Posterior vena cava (tissue), 2 donors: ENCODE measurements around the gene TMEM184B. TPM values are rescaled to one million over a fixed set of nuclear protein-coding genes. Genes with fewer than 3 reads are reported as not detected.

Experiments
- DNase-seq: peaks from one replicate; pipeline ENCODE4 v3.0.0-alpha.2; 2020; ENCODE audit warnings: low spot score
- intact Hi-C, 2 donors: fragments of 100-400 bp; cut with DNase I; formaldehyde crosslinking; loops; one replicate each; pipeline versions ENCODE4 v1.14.1 to v1.14.2; 2022 to 2023
- long read RNA-seq, 2 donors: library from polyadenylated mRNA; unstranded; transcript quantifications; one replicate each; pipeline ENCODE4 v2.0.0, GENCODE V29; 2020 to 2021
- total RNA-seq, 2 donors: library from RNA; stranded (reverse); fragmentation: NEBNext Ultra II Directional; extraction: Animal tissue kit (Norgen Biotek cat#: 25700); gene quantifications; one replicate each; pipeline ENCODE4 v1.2.1, GENCODE V29; 2021
- donor health status: DM: yes; HTN: yes; CAD: no.
- donor health status: DM: yes; HTN: yes; CAD: no.

Gene TMEM184B
- total RNA-seq, result 10 to 100 TPM; 42.9 to 49.7 TPM
- long read RNA-seq, donor 1, full-length matches to known transcripts, result 16 of 32 reads
- long read RNA-seq, donor 1, partial matches to known transcripts, result 10 of 32 reads
- long read RNA-seq, donor 1, other reads (novel, unspliced or antisense), result 6 of 32 reads
- long read RNA-seq, donor 2, full-length matches to known transcripts, result 53 of 80 reads
- long read RNA-seq, donor 2, partial matches to known transcripts, result 21 of 80 reads
- long read RNA-seq, donor 2, other reads (novel, unspliced or antisense), result 6 of 80 reads

GRCh38 chr22:38272373-38273134 lies at the start of gene TMEM184B:
Gene TMEM184B (minus strand): TSS chr22:38273010. CDS start chr22:38247961, 25,049 bp downstream.
- peak; percentile 94 for DNase-seq
- intact Hi-C loops, result no loop called here

- intact Hi-C loops, result no loop called here
- no peak for DNase-seq
These were observed 48.0 kb upstream of the TMEM184B start for GRCh38 chr22:38320605-38321402.

GRCh38 chr22:38318792-38319773 lies 46.3 kb upstream of the TMEM184B start:
- intact Hi-C loops, result loop anchor here in 1 of 2 donors (10.0 kb wide), 1 partner anchor 114 kb away; the partner anchor contains the start of gene MAFF
- no peak for DNase-seq

- intact Hi-C loops, result loop anchor here in 1 of 2 donors (10.0 kb wide), 1 partner anchor 113 kb away; the partner anchor contains the start of gene MAFF
- peak; percentile 94 for DNase-seq
These were observed 45.3 kb upstream of the TMEM184B start for GRCh38 chr22:38317995-38318715.

GRCh38 chr22:38317122-38317994 lies 44.5 kb upstream of the TMEM184B start, which contains the start of gene CSNK1E:
Gene CSNK1E (minus strand): TSS chr22:38317433. CDS start chr22:38314157, 3,276 bp downstream.
- intact Hi-C loops, result loop anchor here in 1 of 2 donors (10.0 kb wide), 1 partner anchor 113 kb away; the partner anchor contains the start of gene MAFF
- peak; percentile 93 for DNase-seq

- peak; percentile 92 for DNase-seq
- intact Hi-C loops, result loop anchor here in 1 of 2 donors (10.0 kb wide), 1 partner anchor 112 kb away; the partner anchor contains the start of gene MAFF
These were observed 43.7 kb upstream of the TMEM184B start for GRCh38 chr22:38316364-38317121.

GRCh38 chr22:38315823-38316363 lies 43.1 kb upstream of the TMEM184B start:
- no peak for DNase-seq
- intact Hi-C loops, result loop anchor here in 1 of 2 donors (10.0 kb wide), 1 partner anchor 111 kb away; the partner anchor contains the start of gene MAFF

- intact Hi-C loops, result loop anchor here in 1 of 2 donors (10.0 kb wide), 1 partner anchor 110 kb away; the partner anchor contains the start of gene MAFF
- DNase-seq, result no peak
These were observed 42.4 kb upstream of the TMEM184B start for GRCh38 chr22:38314933-38315822.

- DNase-seq, result no peak
- intact Hi-C loops, result loop anchor here in 1 of 2 donors (10.0 kb wide), 1 partner anchor 109 kb away; the partner anchor contains the start of gene MAFF
These were observed 41.5 kb upstream of the TMEM184B start for GRCh38 chr22:38314051-38314932.

GRCh38 chr22:38313384-38313955 lies 40.7 kb upstream of the TMEM184B start:
- intact Hi-C loops, result loop anchor here (1.0 to 10.0 kb wide), 2 partner anchors 36 to 109 kb away; partner anchors contain the start of gene MAFF (in 1 of the 2)
- DNase-seq, result peak; percentile 90

GRCh38 chr22:38312261-38312800 lies 39.5 kb upstream of the TMEM184B start:
- DNase-seq, result no peak
- intact Hi-C loops, result loop anchor here in 1 of 2 donors (10.0 kb wide), 1 partner anchor 108 kb away; the partner anchor contains the start of gene MAFF

- intact Hi-C loops, result loop anchor here in 1 of 2 donors (10.0 kb wide), 1 partner anchor 106 kb away; the partner anchor contains the start of gene MAFF
- DNase-seq, result no peak
These were observed 38.5 kb upstream of the TMEM184B start for GRCh38 chr22:38311323-38311620.
